Measurements from ENCODE around the gene LIPA. TPM values are rescaled to one million over a fixed set of nuclear protein-coding genes. Genes with fewer than 3 reads are reported as not detected.
"Not testable (repeated sequence)": the region's sequence is repeated elsewhere in the genome, so short reads cannot be mapped to it uniquely, and the experiment has no call there.

LIPA gene
- total and polyA plus RNA-seq, 10 donors: 28.6 to 828 (median 337) TPM

DNA sequence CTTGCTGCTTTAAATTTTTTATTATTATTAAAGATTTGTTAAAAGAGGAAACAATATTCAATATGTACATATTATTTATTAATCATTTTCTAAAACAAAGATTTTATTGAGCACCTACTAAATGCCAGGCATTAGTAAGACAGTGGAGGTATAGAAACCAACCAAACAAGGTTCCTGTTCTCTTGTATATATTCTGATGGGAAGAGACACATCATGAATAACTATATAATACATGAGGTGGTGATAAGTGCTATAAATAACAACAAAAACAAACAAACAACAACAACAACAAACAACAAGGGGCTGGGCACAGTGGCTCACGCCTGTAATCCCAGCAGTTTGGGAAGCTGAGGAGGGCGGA lies 630 bp upstream of the LIPA start:
- Histone ChIP-seq H3K27me3 (replicated peaks in 1 of 7) (no peaks in the 10 kb centered on the region), H3K36me3 (no peaks in the 10 kb centered on the region), H3K27ac (peak overlapping the region in 7 of 8 donors; percentile 74 to 93 (median 87)), H3K4me1 (peaks cover 5 to 40% (median 30%) of the 10 kb centered on the region in 6 donors), H3K4me3 (peak overlapping the region in 6 of 8 donors; percentile 71 to 98 (median 82)), H3K9me3 (peaks cover 0 to 19% (median 14%) of the 10 kb centered on the region in 8 donors)
- intact Hi-C loops (cut with DNase I; ENCODE audit: low total_unique reads): loop anchor here (10.0 kb wide), 1 partner anchor 143 kb away; the partner anchor contains the start of gene IFIT1
- no peak for DNase-seq
- TF ChIP-seq, protein P1, sequence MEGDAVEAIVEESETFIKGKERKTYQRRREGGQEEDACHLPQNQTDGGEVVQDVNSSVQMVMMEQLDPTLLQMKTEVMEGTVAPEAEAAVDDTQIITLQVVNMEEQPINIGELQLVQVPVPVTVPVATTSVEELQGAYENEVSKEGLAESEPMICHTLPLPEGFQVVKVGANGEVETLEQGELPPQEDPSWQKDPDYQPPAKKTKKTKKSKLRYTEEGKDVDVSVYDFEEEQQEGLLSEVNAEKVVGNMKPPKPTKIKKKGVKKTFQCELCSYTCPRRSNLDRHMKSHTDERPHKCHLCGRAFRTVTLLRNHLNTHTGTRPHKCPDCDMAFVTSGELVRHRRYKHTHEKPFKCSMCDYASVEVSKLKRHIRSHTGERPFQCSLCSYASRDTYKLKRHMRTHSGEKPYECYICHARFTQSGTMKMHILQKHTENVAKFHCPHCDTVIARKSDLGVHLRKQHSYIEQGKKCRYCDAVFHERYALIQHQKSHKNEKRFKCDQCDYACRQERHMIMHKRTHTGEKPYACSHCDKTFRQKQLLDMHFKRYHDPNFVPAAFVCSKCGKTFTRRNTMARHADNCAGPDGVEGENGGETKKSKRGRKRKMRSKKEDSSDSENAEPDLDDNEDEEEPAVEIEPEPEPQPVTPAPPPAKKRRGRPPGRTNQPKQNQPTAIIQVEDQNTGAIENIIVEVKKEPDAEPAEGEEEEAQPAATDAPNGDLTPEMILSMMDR (IDR thresholded peaks at IDR 0.05 in 8 of 11, conservative IDR thresholded peaks at IDR 0.05 in 3 of 11): no peak
- no peak for TF ChIP-seq POLR2AphosphoS5 (IDR thresholded peaks at IDR 0.05)
- TF ChIP-seq POLR2A (IDR thresholded peaks at IDR 0.05): no peak
- 78 to 96% (median 95%) methylated on average over 2 of the region's 2 CpGs for WGBS, 5 donors

DNA sequence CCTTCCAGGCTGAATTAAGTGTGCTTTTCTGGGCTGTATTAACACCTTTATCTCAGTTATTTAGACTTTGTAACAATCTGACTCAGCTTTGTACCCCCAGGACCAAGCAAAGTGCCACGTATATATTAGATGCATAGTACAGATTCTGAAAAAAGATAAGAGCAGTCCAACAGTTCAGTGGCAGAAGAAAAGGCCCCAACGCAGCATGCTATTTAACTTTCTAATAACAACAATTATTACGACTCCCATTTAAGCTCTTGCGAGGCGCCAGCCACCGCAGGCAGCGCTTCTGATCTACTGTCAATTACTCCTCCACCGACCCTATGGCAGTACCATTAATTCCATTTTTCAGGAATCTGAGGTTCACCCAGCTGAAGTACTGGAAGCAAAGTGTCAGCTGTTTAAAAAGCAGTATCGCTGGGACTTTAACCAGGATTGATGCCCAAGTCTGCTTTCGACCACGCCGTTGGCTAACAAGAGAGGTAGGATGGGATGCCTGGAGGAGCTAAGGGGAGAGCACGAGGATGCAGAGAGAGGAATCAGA lies 638 bp downstream of the LIPA start:
- Histone ChIP-seq H3K9me3 (peaks cover 0 to 19% (median 14%) of the 10 kb centered on the region in 8 donors), H3K27ac (peak overlapping the region; percentile 74 to 93 (median 87)), H3K27me3 (replicated peaks in 1 of 7) (no peaks in the 10 kb centered on the region), H3K36me3 (no peaks in the 10 kb centered on the region), H3K4me3 (peak overlapping the region; percentile 71 to 98 (median 88)), H3K4me1 (peaks cover 5 to 46% (median 30%) of the 10 kb centered on the region in 6 donors)
- intact Hi-C loops (cut with DNase I; ENCODE audit: low total_unique reads): loop anchor here (10.0 kb wide), 1 partner anchor 144 kb away; the partner anchor contains the start of gene IFIT1
- no peak for DNase-seq
- 23 to 32% (median 30%) methylated on average over 13 of the region's 13 CpGs for WGBS, 5 donors
- TF ChIP-seq POLR2AphosphoS5 (IDR thresholded peaks at IDR 0.05) (no peak), POLR2A (IDR thresholded peaks at IDR 0.05) (no peak)
- TF ChIP-seq, protein P1 (IDR thresholded peaks at IDR 0.05 in 8 of 11, conservative IDR thresholded peaks at IDR 0.05 in 3 of 11): no peak

DNA sequence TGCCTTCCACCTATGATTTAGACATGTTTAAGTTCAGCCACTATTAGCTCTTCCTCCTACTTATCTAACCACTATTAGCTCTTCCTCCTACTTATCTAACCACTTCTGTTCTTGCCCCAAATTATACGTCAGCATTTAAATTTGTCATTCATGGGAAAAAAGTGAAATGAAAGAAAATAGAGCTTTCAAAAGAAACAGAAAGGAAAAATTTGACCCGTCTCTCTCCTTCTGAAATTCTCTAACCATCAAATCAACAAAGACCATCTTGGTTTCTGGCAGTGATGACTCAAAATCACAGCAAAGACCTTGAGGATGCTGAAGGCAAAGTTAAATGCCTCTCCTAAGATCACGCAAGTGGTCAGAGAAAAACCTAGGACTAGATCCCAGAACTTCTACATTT lies 2.6 kb downstream of the LIPA start:
- H3K27me3 ChIP-seq (replicated peaks in 1 of 7): no peaks in the 10 kb centered on the region
- TF ChIP-seq, protein P1 (IDR thresholded peaks at IDR 0.05 in 8 of 11, conservative IDR thresholded peaks at IDR 0.05 in 3 of 11): no peak
- TF ChIP-seq POLR2AphosphoS5 (IDR thresholded peaks at IDR 0.05): no peak
- no peak for TF ChIP-seq POLR2A (IDR thresholded peaks at IDR 0.05)
- peaks cover 0 to 14% (median 0%) of the 10 kb centered on the region in 6 donors for H3K36me3 ChIP-seq
- peak overlapping the region in 5 of 8 donors; percentile 3 to 93 (median 87) for H3K27ac ChIP-seq
- 38 to 48% (median 45%) methylated on average over 3 of the region's 3 CpGs for WGBS, 5 donors
- intact Hi-C loops (cut with DNase I; ENCODE audit: low total_unique reads): no loop called here
- DNase-seq: no peak
- peak overlapping the region in 2 of 8 donors; percentile 87 to 98 for H3K4me3 ChIP-seq
- peaks cover 0 to 8% (median 6%) of the 10 kb centered on the region in 8 donors for H3K9me3 ChIP-seq
- peaks cover 7 to 66% (median 37%) of the 10 kb centered on the region in 6 donors for H3K4me1 ChIP-seq

DNA sequence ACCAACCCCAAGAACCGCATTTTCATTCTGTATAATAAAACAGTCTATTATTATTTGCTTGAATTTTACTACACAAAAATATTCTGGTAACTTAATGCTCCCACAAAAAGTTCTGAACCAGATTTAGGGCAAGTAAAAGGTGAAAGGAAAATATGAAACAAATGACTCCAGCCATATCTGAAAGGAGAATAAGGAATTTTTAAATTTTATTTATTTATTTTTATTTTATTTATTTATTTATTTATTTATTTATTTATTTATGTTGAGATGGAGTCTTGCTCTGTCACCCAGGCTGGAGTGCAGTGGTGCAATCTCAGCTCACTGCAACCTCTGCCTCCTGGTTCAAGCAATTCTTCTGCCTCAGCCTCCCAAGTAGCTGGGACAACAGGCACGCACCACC lies 4.0 kb downstream of the LIPA start:
- Histone ChIP-seq H3K27ac (peak overlapping the region in 3 of 8 donors; percentile 53 to 87 (median 71)), H3K4me1 (peaks cover 20 to 79% (median 51%) of the 10 kb centered on the region in 6 donors), H3K36me3 (peaks cover 0 to 14% (median 0%) of the 10 kb centered on the region in 6 donors)
- WGBS, 5 donors: 94 to 97% (median 94%) methylated on average over 2 of the region's 2 CpGs
- intact Hi-C loops (cut with DNase I; ENCODE audit: low total_unique reads); H3K4me3 ChIP-seq; H3K9me3 ChIP-seq; DNase-seq; H3K27me3 ChIP-seq (replicated peaks in 1 of 7): not testable (repeated sequence)
